ENCODE results near the gene KLF2. TPM values are rescaled to one million over a fixed set of nuclear protein-coding genes. Genes with fewer than 3 reads are reported as not detected.

The KLF2 gene
- total and polyA plus RNA-seq, 10 of the 15 experiments (the other 5 are each of a cell fraction or from before 2014, with no cell fraction given) = 0.16 to 13.7 (median 1.0) TPM

DNA sequence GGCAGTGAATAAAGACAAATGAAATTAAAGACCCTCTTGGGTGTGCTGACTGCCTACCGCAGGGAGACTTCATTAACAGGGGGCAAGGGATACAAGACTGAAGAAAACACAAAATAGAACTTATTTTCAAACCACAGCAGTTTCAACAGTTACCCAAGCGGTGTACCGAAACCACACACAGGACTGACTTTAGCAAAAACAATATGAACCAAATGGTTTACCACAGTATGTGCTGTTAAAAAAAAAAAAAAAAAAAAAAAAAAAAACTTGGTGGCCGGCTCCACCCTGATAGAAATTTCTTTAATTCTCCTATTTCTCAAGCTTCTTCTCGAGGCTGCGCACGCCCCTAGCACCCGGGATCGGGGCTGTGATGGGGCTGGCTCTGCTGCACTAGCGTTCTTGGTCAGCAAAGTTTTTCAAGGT, 42.6 kb downstream of the KLF2 start (continued):
- TF ChIP-seq NRF1 (conservative IDR thresholded peaks at IDR 0.05; ENCODE audit: low read depth, low read length) = no peak
- TF ChIP-seq RAD51 (IDR thresholded peaks at IDR 0.05) = no peak
- 0 out of 2 replicates have a peak, but pooled peaks have one; percentile 10 for TF ChIP-seq SMARCA5 (IDR thresholded peaks at IDR 0.05)
- TF ChIP-seq NKRF (conservative IDR thresholded peaks at IDR 0.05) = peak; percentile 21; the same call in 1 of the 2 replicates
- TF ChIP-seq NR2C2 (IDR thresholded peaks at IDR 0.05; ENCODE audit: borderline replicate concordance, control insufficient read depth, insufficient read length, low read depth) = no peak
- no peak for TF ChIP-seq MXI1 (IDR thresholded peaks at IDR 0.05; ENCODE audit: low read depth, low read length)
- TF ChIP-seq SIN3A (IDR thresholded peaks at IDR 0.05; ENCODE audit: low read depth, low read length) = no peak
- TF ChIP-seq CHD2 (IDR thresholded peaks at IDR 0.05; ENCODE audit: borderline replicate concordance, low read depth, low read length) = peak; percentile 41; the same call in 1 of the 2 replicates
- TF ChIP-seq ZBED1 (IDR thresholded peaks at IDR 0.05; ENCODE audit: borderline replicate concordance) = peak; percentile 68; the same call in 1 of the 2 replicates
- peak; percentile 45; the same call in 1 of the 2 replicates for TF ChIP-seq REST (IDR thresholded peaks at IDR 0.05; ENCODE audit: low read depth, low read length)
- 0 out of 4 replicates have a peak, but pooled peaks of 1 of the 2 experiments have one; percentile 6 for TF ChIP-seq ETV6 (conservative IDR thresholded peaks at IDR 0.05 in 1 of 2, IDR thresholded peaks at IDR 0.05 in 1 of 2; ENCODE audit: borderline replicate concordance in 1 of 2, low read depth in 1 of 2)
- TF ChIP-seq NFIC (IDR thresholded peaks at IDR 0.05; ENCODE audit: low read depth, low read length) = peak; percentile 83
- TF ChIP-seq ASH2L (IDR thresholded peaks at IDR 0.05; ENCODE audit: borderline replicate concordance, low read depth) = 0 out of 2 replicates have a peak, but pooled peaks have one; percentile 1
- peak; percentile 75 to 98; a peak in 3 of 4 replicates for TF ChIP-seq EP300 (IDR thresholded peaks at IDR 0.05; ENCODE audit: borderline replicate concordance in 1 of 2, control insufficient read depth in 1 of 2, low read depth in 2 of 2, low read length in 2 of 2)
- TF ChIP-seq MYB (IDR thresholded peaks at IDR 0.05; ENCODE audit: borderline replicate concordance, low read depth, low read length) = peak; percentile 86
- TF ChIP-seq, protein P1, sequence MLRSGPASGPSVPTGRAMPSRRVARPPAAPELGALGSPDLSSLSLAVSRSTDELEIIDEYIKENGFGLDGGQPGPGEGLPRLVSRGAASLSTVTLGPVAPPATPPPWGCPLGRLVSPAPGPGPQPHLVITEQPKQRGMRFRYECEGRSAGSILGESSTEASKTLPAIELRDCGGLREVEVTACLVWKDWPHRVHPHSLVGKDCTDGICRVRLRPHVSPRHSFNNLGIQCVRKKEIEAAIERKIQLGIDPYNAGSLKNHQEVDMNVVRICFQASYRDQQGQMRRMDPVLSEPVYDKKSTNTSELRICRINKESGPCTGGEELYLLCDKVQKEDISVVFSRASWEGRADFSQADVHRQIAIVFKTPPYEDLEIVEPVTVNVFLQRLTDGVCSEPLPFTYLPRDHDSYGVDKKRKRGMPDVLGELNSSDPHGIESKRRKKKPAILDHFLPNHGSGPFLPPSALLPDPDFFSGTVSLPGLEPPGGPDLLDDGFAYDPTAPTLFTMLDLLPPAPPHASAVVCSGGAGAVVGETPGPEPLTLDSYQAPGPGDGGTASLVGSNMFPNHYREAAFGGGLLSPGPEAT (IDR thresholded peaks at IDR 0.05; ENCODE audit: low read depth) = peak; percentile 25; the same call in 1 of the 2 replicates
- TF ChIP-seq NBN (IDR thresholded peaks at IDR 0.05) = peak; percentile 56; the same call in 1 of the 2 replicates
- peak; percentile 64 for TF ChIP-seq BCL3 (IDR thresholded peaks at IDR 0.05; ENCODE audit: borderline replicate concordance, insufficient read depth, low read depth, low read length, poor library complexity, severe bottlenecking)
- TF ChIP-seq, protein P2, sequence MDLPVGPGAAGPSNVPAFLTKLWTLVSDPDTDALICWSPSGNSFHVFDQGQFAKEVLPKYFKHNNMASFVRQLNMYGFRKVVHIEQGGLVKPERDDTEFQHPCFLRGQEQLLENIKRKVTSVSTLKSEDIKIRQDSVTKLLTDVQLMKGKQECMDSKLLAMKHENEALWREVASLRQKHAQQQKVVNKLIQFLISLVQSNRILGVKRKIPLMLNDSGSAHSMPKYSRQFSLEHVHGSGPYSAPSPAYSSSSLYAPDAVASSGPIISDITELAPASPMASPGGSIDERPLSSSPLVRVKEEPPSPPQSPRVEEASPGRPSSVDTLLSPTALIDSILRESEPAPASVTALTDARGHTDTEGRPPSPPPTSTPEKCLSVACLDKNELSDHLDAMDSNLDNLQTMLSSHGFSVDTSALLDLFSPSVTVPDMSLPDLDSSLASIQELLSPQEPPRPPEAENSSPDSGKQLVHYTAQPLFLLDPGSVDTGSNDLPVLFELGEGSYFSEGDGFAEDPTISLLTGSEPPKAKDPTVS (IDR thresholded peaks at IDR 0.05; ENCODE audit: low read depth, low read length) = no peak
